Measurements from ENCODE around the gene KIAA0825. TPM values are rescaled to one million over a fixed set of nuclear protein-coding genes. Genes with fewer than 3 reads are reported as not detected.

KIAA0825 gene
- polyA plus RNA-seq, 3 donors, result 0.56 to 1.3 (median 0.89) TPM

- Histone ChIP-seq H3K9me3 (replicated peaks in 1 of 2; ENCODE audit: control insufficient read depth in 1 of 2, insufficient read depth in 1 of 2, low read length in 2 of 2) (no peaks in the 10 kb centered on the region), H3K4me2 (replicated peaks; ENCODE audit: extremely low read depth, low read length, poor library complexity, severe bottlenecking) (no peak overlapping the region), H2AFZ (ENCODE audit: insufficient read depth, low read depth, low read length, poor library complexity, severe bottlenecking) (no peak overlapping the region), H3K79me2 (ENCODE audit: insufficient read depth, low read length) (no peaks in the 10 kb centered on the region), H3K4me1 (ENCODE audit: control insufficient read depth in 1 of 2, insufficient read depth in 2 of 2, low read length in 2 of 2) (no peaks in the 10 kb centered on the region), H3K27me3 (ENCODE audit: control insufficient read depth in 2 of 2, insufficient read depth in 2 of 2, low read length in 2 of 2) (no peaks in the 10 kb centered on the region), H3K36me3 (replicated peaks in 1 of 2; ENCODE audit: control insufficient read depth in 1 of 2, insufficient read depth in 2 of 2, low read length in 2 of 2) (no peaks in the 10 kb centered on the region), H3K27ac (ENCODE audit: low read depth in 1 of 2, low read length in 2 of 2) (no peak overlapping the region), H3K4me3 (replicated peaks in 1 of 3; ENCODE audit: low read depth in 2 of 3, low read length in 3 of 3) (no peak overlapping the region), H4K20me1 (ENCODE audit: insufficient read depth, low read length) (no peaks in the 10 kb centered on the region), H3K9ac (ENCODE audit: insufficient read depth, low read length, poor library complexity, severe bottlenecking) (no peak overlapping the region)
- DNase-seq, result no peak
- Mint-ChIP-seq H3K27ac (no peak overlapping the region), H3K4me3 (no peak overlapping the region), H3K36me3 (peaks cover 2 to 3% of the 10 kb centered on the region in 2 donors), H3K27me3 (ENCODE audit: low read depth in 3 of 3) (no peaks in the 10 kb centered on the region), H3K9me3 (peaks cover 0 to 4% (median 0%) of the 10 kb centered on the region in 7 donors), H3K4me1 (no peaks in the 10 kb centered on the region)
- TF ChIP-seq CTCF (IDR thresholded peaks at IDR 0.05), result no peak
- intact Hi-C loops (cut with micrococcal nuclease), result no loop called here
- no CpG with 5 or more reads among the region's 3 CpGs for WGBS (ENCODE audit: insufficient coverage)
Measured at GRCh38 chr5:94467346-94467953, 151.0 kb downstream of the KIAA0825 start.

GRCh38 chr5:94463739-94464138 is 154.7 kb downstream of the KIAA0825 start:
- no peak for TF ChIP-seq CTCF (IDR thresholded peaks at IDR 0.05)
- Histone ChIP-seq H3K4me1 (ENCODE audit: control insufficient read depth in 1 of 2, insufficient read depth in 2 of 2, low read length in 2 of 2) (no peaks in the 10 kb centered on the region), H3K4me3 (replicated peaks in 1 of 3; ENCODE audit: low read depth in 2 of 3, low read length in 3 of 3) (no peak overlapping the region), H3K9ac (ENCODE audit: insufficient read depth, low read length, poor library complexity, severe bottlenecking) (no peak overlapping the region), H3K27ac (ENCODE audit: low read depth in 1 of 2, low read length in 2 of 2) (no peak overlapping the region), H3K4me2 (replicated peaks; ENCODE audit: extremely low read depth, low read length, poor library complexity, severe bottlenecking) (no peak overlapping the region), H3K9me3 (replicated peaks in 1 of 2; ENCODE audit: control insufficient read depth in 1 of 2, insufficient read depth in 1 of 2, low read length in 2 of 2) (no peaks in the 10 kb centered on the region), H3K79me2 (ENCODE audit: insufficient read depth, low read length) (no peaks in the 10 kb centered on the region), H2AFZ (ENCODE audit: insufficient read depth, low read depth, low read length, poor library complexity, severe bottlenecking) (no peak overlapping the region), H4K20me1 (ENCODE audit: insufficient read depth, low read length) (no peaks in the 10 kb centered on the region), H3K36me3 (replicated peaks in 1 of 2; ENCODE audit: control insufficient read depth in 1 of 2, insufficient read depth in 2 of 2, low read length in 2 of 2) (no peaks in the 10 kb centered on the region), H3K27me3 (ENCODE audit: control insufficient read depth in 2 of 2, insufficient read depth in 2 of 2, low read length in 2 of 2) (no peaks in the 10 kb centered on the region)
- H3K27ac Mint-ChIP-seq, result no peak overlapping the region
- no peaks in the 10 kb centered on the region for H3K4me1 Mint-ChIP-seq
- H3K36me3 Mint-ChIP-seq, result no peaks in the 10 kb centered on the region
- intact Hi-C loops (cut with micrococcal nuclease), result no loop called here
- no CpG with 5 or more reads among the region's 2 CpGs for WGBS (ENCODE audit: insufficient coverage)
- no peak overlapping the region for H3K4me3 Mint-ChIP-seq
- no peaks in the 10 kb centered on the region for H3K27me3 Mint-ChIP-seq (ENCODE audit: low read depth in 3 of 3)
- no peaks in the 10 kb centered on the region for H3K9me3 Mint-ChIP-seq
- DNase-seq, result no peak

All from CD14-positive monocyte (primary cell).